HEK293 (cell line): ENCODE data around the gene RNF11.

Experiments
- OSR2 ChIP-seq: fragments of 450-650 bp; formaldehyde crosslinking; IDR thresholded peaks from 2 replicates; pipeline ENCODE4 v1.5.1; 2016; ENCODE audit warnings: missing biosample characterization, missing genetic modification characterization
- ZBTB7A ChIP-seq: fragments of 450-650 bp; formaldehyde crosslinking; IDR thresholded peaks from 2 replicates; pipeline ENCODE4 v1.5.1; 2016; ENCODE audit warnings: low read depth, missing biosample characterization, missing genetic modification characterization
- ZNF121 ChIP-seq: fragments of 450-650 bp; formaldehyde crosslinking; IDR thresholded peaks from 2 replicates; pipeline ENCODE4 v1.5.1; 2016; ENCODE audit warnings: missing biosample characterization, missing genetic modification characterization
- ZNF354C ChIP-seq: fragments of 450-650 bp; formaldehyde crosslinking; IDR thresholded peaks from 2 replicates; pipeline ENCODE4 v1.5.1; 2016; ENCODE audit warnings: missing biosample characterization, missing genetic modification characterization, low read depth, borderline replicate concordance
- ZNF621 ChIP-seq: fragments of 450-650 bp; formaldehyde crosslinking; IDR thresholded peaks from 2 replicates; pipeline ENCODE4 v1.5.1; 2017; ENCODE audit warnings: missing biosample characterization, missing genetic modification characterization
- ZNF626 ChIP-seq: fragments of 450-650 bp; sonication (Bioruptor Pico); formaldehyde crosslinking; IDR thresholded peaks from 2 replicates; pipeline ENCODE4 v1.5.1; 2018; ENCODE audit warnings: missing biosample characterization, missing genetic modification characterization, inconsistent platforms
- ZNF830 ChIP-seq: fragments of 450-650 bp; IDR thresholded peaks from 2 replicates; pipeline ENCODE4 v1.5.0; 2018; ENCODE audit warnings: missing biosample characterization, missing genetic modification characterization, low read depth, mild to moderate bottlenecking, moderate library complexity
- TF ChIP-seq, protein P1 (sequence below): fragments of 450-650 bp; formaldehyde crosslinking; IDR thresholded peaks from 2 replicates; pipeline ENCODE4 v1.5.1; 2016; ENCODE audit warnings: missing biosample characterization, missing genetic modification characterization
- TF ChIP-seq, protein P2 (sequence below): fragments of 450-650 bp; formaldehyde crosslinking; IDR thresholded peaks from 2 replicates; pipeline ENCODE4 v1.5.1; 2016; ENCODE audit warnings: missing biosample characterization, missing genetic modification characterization
- TF ChIP-seq, protein P3 (sequence below): fragments of 450-650 bp; formaldehyde crosslinking; IDR thresholded peaks from 2 replicates; pipeline ENCODE4 v1.5.1; 2016; ENCODE audit warnings: missing biosample characterization, missing genetic modification characterization

DNA sequence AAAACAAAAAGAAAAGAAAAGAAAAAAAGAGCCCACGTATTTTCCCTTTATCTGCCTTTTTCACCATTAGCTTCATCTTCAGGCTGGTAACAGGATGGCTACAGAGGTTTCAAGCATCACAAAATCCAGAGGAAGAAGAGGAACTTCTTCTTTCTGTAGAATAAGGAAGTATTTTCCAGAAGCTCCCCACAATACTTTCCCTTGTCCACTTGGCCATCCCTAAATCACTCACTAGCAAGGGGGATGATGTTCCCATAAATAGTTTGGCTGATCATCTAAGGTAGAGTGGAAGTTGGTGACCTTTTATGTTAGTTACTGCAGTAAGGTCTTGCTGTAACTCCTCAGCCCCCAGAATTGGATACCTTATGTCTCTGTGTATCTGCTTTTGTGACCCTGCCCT, 45.1 kb upstream of the RNF11 start:
- TF ChIP-seq ZBTB7A (tag by site-specific recombination), result no peak
- TF ChIP-seq OSR2 (tag by site-specific recombination), result no peak
- TF ChIP-seq, protein P1, sequence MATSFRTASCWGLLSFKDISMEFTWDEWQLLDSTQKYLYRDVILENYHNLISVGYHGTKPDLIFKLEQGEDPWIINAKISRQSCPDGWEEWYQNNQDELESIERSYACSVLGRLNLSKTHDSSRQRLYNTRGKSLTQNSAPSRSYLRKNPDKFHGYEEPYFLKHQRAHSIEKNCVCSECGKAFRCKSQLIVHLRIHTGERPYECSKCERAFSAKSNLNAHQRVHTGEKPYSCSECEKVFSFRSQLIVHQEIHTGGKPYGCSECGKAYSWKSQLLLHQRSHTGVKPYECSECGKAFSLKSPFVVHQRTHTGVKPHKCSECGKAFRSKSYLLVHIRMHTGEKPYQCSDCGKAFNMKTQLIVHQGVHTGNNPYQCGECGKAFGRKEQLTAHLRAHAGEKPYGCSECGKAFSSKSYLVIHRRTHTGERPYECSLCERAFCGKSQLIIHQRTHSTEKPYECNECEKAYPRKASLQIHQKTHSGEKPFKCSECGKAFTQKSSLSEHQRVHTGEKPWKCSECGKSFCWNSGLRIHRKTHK (tag by site-specific recombination), result no peak
- TF ChIP-seq, protein P2, sequence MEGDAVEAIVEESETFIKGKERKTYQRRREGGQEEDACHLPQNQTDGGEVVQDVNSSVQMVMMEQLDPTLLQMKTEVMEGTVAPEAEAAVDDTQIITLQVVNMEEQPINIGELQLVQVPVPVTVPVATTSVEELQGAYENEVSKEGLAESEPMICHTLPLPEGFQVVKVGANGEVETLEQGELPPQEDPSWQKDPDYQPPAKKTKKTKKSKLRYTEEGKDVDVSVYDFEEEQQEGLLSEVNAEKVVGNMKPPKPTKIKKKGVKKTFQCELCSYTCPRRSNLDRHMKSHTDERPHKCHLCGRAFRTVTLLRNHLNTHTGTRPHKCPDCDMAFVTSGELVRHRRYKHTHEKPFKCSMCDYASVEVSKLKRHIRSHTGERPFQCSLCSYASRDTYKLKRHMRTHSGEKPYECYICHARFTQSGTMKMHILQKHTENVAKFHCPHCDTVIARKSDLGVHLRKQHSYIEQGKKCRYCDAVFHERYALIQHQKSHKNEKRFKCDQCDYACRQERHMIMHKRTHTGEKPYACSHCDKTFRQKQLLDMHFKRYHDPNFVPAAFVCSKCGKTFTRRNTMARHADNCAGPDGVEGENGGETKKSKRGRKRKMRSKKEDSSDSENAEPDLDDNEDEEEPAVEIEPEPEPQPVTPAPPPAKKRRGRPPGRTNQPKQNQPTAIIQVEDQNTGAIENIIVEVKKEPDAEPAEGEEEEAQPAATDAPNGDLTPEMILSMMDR (tag by site-specific recombination), result no peak
- no peak for TF ChIP-seq ZNF121 (tag by site-specific recombination)
- TF ChIP-seq, protein P3, sequence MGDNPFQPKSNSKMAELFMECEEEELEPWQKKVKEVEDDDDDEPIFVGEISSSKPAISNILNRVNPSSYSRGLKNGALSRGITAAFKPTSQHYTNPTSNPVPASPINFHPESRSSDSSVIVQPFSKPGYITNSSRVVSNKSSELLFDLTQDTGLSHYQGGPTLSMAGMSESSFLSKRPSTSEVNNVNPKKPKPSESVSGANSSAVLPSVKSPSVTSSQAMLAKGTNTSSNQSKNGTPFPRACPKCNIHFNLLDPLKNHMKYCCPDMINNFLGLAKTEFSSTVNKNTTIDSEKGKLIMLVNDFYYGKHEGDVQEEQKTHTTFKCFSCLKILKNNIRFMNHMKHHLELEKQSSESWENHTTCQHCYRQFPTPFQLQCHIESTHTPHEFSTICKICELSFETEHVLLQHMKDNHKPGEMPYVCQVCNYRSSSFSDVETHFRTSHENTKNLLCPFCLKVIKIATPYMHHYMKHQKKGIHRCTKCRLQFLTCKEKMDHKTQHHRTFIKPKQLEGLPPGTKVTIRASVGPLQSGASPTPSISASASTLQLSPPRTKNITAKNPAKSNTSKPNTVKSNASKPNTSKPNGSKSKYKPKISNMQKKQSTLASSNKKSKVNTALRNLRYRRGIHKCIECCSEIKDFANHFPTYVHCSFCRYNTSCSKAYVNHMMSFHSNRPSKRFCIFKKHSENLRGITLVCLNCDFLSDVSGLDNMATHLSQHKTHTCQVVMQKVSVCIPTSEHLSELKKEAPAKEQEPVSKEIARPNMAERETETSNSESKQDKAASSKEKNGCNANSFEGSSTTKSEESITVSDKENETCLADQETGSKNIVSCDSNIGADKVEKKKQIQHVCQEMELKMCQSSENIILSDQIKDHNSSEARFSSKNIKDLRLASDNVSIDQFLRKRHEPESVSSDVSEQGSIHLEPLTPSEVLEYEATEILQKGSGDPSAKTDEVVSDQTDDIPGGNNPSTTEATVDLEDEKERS, result no peak
- no peak for TF ChIP-seq ZNF354C (tag by site-specific recombination)
- no peak for TF ChIP-seq ZNF621 (tag by site-specific recombination)
- TF ChIP-seq ZNF626 (tag by site-specific recombination), result no peak
- no peak for TF ChIP-seq ZNF830 (tag by site-specific recombination)
